GM21367 (cell line): Measurements from ENCODE around the gene ACOT7.

ENCODE experiments used
- ATAC-seq: cut with Tn5 transposase; IDR thresholded peaks from one replicate; pipeline ENCODE4 v1.9.1; 2021; ENCODE audit not compliant: unreplicated experiment

Gene ACOT7

DNA sequence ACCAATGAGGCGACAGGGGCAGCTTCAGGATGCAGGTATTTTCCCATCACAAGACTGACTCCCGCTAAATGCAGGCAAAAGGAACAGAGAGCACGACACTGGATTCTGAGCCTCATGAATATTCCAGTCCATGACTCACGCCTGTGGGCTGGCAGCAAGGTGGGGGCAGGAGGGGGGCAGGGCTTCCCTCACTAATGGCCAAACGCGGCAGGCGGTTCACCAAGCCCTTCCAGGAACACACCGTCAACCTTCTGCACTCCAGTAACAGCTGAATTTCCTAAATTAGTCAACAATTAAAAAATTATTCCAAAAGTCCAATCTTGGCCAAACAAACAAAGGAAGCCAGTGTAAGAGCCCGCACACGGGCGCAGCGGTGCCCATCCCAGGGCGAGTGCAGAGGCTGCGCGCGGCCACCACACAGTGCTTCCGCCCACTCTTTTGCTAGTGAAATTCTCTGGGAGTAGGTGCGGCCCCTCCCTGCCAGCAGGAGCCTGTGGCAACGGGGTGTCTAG, 120.1 kb downstream of the ACOT7 start:
- ATAC-seq: no peak

DNA sequence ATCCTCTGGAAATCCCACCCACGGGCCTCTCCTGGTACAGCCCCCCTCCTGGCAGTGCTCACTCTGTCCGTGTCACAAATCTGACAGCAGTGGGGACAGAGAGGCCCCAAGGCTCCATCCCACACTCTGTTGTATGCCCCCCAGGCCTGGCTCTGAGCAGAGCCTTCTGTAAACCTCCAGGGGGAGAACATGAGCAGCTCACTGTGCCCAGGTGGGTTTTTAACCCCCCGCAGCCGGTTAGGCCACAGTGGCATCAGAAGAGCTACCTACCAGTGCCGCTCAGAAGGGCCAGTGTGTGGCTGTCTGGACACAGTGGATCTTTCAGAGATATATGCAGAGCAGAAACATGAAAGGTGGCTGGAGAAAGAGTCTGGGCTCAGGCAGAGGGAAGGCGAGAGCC, 120.7 kb downstream of the ACOT7 start:
- no peak for ATAC-seq

DNA sequence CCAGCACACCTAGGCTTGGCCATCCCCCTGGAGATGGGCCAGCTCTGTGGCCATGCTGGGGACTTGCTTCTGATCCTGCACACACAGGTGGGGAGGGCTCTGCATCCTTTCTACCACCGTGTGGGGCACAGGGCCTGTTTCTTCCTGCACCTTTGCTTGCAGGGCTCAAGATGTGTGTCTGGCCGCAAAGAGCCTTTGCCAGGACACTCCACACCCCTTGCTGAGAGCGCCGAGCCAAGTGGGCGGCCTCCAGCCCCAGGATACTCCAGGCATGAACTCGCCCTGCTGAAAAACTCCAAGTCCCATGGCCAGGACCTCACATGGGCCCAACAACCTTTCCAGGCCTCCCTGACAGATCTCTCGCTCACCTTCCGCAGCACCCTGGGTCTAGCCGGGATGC, 121.1 kb downstream of the ACOT7 start:
- no peak for ATAC-seq

DNA sequence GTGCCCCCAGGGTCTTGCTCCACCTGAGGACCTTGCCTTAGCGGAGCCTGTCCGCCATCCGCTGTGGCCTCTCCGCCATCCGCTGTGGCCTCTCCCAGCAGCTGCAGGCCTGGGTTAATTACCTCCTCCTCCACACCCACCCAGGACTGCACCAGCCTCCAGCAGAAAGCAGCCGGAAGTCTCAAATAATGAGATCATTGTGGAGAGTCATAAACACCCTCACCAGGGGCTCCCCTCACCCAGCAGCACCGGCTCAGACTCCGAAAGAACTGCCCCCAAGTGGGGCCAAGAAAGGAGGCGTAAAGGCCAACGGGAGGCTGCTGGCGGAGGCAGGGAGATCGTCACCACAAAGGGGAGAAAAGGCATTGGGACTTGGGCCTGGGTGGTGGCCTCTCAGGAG, 122.0 kb downstream of the ACOT7 start:
- ATAC-seq: no peak

DNA sequence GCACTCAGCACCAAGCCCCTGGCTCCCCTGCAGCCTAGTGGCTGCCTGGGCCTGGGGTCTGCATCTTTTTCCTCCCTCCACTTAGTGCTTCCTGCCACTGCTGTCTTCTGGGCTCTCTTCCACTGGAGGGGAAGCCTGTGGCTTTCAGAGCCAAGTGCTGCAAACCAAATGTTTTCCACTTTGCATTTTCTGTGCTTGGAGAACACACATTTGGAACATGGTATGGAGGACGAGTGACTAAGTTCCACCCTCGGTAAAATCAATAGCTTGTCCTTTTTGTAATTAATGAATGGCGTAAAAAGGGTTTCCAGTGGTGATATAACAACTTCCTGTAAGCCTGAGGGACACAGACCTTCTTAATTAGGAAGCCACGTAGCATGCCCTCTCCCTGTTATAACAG, 122.6 kb downstream of the ACOT7 start:
- ATAC-seq: no peak

DNA sequence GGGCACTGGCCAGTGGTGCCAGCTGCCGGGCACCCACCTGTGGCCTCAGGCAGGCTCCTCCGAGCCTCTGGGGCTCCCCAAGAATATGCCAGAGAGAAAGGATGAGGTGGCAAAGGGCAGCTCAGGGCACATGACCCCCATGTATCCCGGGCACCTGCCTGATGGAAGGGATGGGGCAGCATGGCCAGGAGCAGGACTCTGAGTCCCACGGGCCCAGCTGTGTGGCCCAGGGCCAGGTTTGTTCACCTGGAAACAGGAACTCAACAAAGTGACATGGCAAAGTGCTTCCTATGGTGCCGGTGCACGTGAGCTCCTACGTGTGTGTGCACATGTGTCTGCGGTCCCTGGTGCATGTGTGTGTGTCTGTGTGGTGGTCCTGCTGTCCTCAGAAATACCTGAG, 123.2 kb downstream of the ACOT7 start:
- no peak for ATAC-seq

DNA sequence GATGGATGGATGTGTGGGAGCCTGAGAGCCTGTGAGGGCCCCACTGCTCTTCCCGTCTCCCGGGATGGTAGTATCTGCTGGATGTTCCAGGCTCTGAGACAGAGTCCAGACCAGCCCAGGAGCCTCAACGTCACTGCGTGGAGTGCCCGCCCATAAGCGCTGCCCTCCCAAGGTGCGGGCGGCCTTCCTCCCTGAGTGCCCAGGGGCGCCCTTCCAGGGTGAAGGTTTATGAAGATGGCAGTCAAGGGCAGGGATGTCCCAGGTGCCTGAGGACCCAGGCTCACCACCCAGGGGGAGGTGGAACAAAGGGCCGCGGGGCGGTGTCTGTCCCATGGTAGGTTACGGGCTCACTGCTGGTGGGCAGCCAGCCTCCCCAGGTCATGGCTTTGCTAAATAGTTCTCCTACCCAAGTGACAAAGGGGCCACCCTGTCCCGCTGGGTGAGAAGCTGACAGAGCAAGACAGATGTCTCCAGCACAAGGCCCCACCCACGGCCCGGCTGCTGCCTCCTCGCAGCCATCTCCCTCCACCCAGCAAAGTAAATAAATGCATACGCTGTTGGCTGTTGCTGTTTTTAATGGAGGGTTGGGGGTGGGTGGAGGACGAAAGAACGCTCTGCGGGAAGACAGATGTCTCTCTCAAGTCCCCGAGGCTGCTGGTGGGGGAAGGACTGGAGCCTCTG, 123.7 kb downstream of the ACOT7 start:
- ATAC-seq: no peak

DNA sequence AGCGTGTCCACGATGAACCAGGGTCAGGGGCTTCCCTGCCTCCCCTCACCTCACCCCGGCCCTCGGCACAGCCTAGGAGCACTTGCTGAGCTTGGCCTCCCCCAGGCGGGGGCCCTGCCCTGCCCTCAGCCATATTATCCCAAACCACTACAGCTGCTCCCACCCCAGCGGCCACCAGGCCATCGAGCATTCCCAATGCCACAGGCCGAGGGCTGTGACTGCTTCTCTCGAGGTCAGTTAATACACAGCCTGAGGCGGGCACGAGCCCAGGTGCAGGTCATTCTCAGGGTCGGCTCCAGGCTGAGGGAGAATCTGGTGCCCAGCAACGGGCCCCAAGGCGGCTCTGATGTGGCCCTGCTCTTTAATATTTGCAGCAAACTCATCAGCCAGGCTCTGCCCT, 124.3 kb downstream of the ACOT7 start:
- no peak for ATAC-seq

DNA sequence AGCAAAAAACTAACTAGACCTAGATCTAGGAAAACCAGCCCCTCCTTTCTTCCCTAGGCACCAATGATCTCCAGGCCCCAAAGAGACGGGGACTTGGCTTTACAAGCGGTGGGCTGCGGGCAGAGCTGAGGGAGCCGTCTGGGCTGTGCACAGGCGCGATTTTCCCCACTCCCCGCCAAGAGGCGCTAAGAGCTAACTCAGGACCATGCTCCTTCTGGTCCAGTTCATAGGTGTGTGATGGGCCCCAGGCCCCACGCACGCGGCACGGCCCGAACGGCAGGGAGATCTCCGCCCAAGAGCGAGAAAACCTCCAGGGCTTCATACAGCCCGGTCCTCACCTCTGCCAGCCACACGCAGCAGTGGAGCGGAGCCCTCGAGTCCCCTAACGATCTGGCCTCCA, 125.2 kb downstream of the ACOT7 start:
- no peak for ATAC-seq

DNA sequence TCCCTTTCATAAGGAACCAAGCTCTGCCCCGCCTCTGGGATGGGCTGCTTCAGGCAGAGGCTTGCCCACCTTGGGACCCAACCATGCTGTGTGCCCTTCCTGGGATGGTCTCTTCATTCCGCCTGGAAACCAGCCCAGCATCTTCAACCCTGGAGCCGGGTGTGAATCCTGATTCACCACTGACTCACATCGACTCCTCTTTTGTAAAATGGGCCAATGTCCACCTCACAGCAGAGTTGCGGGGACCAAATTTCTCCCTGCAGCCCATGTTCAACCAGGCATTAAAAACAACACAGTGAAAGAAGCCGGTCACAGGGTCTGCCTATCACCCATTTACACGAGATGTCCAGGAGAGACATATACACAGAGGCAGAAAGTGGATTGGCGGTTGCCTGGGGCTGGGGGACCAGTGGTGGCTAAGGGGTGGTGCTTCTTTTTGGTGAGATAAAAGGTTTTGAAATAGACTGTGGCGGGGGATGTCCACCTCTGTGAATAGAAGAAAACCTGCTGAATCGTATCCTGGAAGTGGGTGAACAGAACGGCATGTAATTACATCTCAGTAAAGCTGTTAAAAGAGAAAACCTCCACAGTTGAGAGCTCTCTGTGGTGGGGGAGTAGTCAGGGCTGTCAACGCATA, 125.8 kb downstream of the ACOT7 start:
- ATAC-seq: no peak

DNA sequence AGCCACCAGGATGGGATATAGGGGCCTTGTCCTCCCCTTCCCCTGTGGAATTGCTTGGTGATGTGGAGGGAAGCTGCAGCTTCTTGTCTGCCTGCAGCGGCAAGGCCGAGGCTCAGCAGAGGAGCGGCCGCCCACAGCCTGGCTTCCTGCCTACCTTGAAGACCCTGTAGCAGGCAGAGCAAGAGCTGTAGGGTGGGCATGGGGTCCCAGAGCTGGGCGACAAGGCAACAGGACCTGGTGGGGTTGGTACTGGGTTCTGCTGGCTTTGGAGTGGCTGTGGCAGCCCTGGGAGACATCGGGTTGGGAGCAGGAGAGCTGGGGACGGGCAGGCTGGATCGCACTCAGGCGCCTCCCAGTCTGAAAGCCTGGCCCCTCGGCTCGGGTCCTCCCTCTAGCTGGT, 126.9 kb downstream of the ACOT7 start:
- no peak for ATAC-seq

DNA sequence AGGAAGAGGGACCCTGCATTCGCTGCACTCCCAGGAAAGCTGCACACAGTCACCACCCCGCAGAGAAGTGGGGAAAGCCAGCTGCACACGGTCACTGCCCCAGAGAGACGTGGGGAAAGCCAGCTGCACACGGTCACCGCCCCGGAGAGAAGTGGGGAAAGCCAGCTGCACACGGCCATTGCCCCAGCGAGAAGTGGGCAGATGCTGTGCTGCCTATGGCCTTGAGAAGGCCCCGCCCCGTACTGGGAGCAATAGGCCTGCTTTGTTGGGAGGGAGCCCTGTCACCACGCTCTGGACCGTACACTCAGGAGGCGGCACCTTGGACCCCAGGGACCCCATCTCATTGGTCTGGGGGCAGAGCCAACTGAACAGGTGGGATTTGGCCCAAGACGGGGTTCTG, 128.4 kb downstream of the ACOT7 start:
- ATAC-seq: no peak

DNA sequence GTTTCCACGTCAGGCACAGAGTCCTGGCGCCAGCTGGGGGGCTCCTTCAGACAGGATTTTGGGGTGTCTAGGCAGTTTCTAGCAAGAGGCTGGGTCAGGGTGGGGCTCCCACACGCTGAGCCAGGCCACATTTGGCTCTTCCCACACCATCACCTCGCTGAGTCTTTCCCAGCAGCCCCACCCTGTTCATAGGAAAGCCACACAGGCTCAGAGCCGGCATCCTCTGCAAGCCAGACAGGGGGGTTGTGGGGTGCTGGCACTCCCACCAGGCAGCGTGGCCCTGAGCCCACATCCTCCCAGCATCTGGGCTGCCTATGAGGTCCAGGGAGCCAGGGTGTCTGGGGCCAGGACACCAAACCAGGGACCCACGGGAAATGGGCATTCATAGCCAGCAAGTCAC, 129.9 kb downstream of the ACOT7 start:
- ATAC-seq: no peak

DNA sequence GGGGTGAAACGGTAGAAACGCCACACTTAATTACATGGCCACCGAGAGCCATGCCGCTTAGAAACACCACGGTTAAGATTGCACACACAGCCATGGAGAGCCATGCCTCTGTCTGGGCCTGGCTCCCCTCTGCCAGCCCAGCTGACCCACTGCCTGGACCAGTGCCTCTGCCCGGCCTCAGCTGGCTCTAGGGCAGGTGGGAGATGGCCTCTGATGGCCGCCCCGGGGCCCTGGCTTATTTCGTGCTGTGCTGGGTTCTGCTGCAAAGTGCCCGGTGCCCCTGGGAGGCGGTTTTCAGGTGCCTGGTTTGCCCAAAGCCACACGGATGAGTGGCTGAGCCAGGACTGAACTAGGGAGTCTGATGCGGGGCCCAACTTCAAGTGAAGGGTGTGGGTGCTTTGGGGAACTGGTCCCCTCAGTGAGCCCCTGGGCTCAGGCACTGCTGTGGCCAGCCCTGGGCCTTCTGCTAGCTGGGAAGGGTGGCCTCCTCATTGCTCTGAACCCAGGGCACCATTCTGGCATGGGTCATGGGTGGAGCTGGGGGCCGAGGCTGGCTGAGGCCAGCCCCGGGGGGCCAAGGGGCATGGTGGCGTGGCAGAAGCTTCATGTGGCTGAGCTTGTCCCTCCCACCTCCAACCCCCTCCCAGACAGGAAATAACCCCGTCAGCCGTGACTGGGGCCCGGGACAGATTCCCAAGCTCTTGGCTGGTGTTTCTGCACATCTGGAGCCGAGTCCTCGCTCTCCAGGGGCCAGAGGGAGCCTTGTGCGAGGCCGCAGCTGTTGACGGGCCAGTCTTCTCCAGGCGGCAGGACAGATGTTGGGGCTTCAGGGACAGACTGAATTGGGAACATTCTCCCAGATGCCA, 130.8 kb downstream of the ACOT7 start:
- no peak for ATAC-seq

DNA sequence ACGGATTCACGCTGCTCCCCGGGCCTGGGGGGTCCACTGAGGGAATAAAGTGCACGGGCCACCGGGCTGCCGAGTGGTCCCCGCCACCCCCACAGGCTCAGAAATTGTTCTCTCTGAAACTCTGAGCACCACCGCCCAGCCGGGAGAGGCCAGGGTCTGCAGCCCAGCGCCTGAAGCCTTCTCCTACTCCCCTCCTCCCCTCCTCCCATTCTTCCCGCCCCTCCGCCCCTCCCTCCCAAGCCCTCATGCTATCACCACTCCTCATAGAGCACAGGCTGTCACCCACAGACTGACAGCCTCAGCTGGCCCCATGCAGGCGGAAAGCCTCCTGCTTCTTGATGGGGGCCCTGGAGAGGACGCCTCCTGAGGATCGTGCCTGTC, 132.0 kb downstream of the ACOT7 start:
- ATAC-seq: no peak

DNA sequence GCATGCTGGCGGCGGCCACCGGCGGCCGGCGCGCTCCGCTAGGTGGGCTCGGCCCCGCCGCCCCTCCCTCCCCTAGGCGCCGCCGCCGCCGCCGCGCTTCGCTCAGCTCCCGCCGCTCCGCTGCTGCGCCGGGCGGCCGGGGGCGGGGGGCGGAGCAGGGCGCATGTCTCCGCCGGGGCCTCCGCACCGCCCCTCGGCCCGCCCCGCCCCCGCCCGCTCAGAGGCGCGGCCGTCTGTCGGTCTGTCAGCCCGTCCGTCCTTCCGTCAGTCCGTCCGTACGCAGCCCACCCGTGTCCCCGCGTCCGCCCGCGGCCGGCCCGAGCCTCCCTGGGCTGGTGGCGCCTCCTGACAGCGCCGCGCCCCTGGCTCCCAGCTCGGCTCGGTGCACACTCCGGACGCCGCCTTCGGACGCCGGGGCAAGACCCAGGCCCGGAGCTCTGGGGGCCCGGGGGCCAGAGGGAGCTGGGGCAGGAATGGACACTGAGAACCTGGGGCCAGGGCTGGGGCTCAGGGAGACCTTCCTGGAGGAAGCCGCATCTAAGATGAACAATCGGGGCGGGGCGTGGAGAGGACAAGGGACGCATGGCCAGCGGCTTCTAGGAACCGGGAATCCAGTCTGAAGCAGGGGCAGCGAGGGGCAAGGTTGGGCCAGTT, 132.5 kb downstream of the ACOT7 start, which contains the start of gene GPR153:
Gene GPR153 (minus strand): TSS at position 138 of the 654 bp plus-strand sequence. CDS start 6,193 bp downstream, outside the sequence.
- ATAC-seq: no peak

DNA sequence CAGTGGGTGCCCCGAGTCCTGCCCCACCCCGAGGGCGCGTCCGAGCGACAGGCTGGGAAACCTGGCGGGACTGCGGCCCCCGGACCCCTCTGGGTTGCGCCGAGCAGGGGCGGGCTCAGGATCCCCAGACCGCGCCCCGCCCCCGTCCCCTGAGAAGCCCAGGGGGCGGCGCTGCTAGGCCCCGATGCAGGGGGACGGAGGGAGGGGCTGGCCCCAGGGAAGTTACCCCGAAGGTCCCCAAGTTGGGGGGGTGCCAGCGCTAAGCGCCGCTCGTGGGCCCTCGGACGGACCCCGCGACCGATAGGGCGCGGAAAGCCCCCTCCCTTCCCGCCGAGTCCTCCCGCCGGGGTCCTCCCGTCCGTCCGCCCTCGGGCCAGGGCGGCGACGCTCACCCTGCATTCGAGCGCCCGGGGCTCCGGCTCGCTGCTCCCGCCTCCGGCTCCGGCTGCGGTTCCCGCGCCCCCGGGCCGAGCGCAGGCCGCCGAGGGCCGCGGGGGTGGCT, 133.1 kb downstream of the ACOT7 start:
- no peak for ATAC-seq

DNA sequence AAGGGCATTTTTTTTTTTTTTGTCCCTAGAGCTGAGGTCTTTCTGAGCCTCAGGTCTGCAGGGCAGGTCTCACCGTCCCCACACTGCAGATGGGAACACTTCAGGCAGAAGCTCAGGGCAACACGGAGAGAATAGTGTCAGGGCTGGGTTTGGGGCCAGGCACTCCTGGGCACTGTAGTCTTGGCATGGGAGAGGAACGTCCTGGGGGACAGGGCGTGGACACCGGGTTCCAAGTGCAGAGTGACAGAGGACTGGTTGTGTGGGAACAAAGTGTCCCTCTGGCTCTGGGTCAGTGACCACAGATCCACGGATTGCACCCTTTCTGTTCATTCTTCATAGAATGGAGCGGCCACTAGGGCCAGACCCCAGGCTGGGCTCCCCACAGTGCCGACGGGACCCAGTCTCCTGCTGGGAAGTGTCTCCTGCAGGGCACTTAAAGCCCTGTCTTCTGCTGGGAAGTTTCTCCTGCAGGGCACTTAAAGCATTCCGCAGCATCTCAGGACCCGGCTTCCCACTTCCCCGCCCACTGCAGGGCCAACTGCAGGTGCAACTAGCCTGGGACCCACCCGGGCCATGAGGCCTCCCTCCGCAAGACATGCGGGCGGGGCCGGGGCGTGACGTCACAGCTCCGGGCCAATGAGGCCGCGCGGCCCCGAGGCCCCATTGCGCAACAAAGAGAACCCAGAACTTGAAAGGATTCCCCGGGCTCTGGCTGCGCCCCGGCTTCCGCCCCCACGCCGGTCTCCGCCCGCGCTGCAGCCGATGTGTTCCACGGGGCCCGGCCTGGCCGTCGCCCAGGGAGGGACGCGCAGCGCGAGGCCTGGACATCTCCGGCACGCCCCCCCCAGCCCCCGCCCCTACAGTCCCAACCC, 133.8 kb downstream of the ACOT7 start:
- ATAC-seq: no peak

DNA sequence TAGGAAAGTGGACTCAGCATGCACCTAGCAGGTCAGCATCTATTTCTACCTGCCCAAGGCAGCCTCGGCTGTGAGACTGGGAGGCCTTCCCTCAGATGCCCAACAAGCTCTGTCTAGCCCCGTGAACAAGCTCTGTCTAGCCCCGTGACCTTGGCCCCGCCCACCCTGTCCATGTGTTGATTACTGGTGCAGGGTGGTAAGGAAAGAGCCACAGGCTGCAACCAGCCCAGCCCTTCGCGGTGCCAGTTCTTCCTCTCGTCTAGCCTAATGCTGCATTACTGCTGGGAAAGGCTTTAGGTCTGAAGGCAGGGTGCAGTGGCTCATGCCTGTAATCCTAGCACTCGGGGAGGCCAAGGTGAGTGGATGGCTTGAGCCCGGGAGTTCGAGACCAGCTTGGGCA, 134.9 kb downstream of the ACOT7 start:
- no peak for ATAC-seq

DNA sequence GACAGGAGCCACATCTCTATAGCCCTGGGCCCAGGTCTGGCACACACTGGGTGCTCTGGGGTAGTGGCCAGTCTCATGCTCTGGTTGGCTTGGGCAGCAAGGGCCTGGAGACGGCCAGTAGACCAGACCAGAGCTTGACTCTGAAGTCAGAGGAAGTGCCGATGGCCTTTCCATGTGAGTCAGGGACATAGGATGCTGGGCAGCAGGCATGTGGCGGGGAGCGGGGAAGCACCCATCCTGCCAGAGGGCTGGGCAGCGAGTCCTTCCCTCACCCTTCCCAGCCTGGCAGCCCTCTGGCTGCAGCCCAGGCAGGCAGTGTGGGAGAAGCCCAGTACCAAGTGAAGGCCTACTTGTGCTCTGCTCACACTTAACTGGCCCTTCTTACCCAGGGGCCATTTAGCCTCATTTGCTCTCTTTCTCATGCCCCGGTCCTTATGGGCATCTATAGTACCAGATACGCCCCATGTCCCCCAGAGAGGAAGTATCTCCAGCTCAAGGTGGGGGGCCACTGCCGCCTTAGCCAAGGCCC, 136.0 kb downstream of the ACOT7 start:
- ATAC-seq: no peak
